HG03108 (cell line): ENCODE results near the gene APOA1.

Experiments
- ATAC-seq: cut with Tn5 transposase; IDR thresholded peaks from one replicate; pipeline ENCODE4 v1.9.1; 2021; ENCODE audit warnings: moderate library complexity; ENCODE audit not compliant: unreplicated experiment

APOA1 gene

DNA sequence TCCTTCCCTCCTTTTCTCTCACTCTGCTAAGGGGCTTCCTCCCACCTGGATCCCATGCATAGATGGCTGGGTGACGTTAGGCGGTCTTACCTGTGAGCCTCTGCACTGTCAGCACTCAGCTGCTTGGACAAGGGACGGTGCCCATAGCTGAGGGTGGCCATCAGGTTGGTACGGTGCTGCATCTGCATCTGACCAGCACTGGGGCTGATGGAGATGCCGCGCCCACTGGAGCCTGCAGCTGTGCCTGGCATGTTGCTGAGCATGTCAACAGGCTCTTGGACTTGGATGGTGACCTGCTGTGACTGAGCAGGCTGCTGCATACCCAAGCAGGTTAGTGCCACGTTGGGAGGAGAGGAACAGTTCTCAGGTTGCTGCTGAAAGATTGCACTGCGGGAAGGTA is 21.8 kb upstream of the APOA1 start:
- ATAC-seq, result no peak

- no peak for ATAC-seq
Measured at GRCh38 chr11:116857936-116858335, 20.5 kb upstream of the APOA1 start.

DNA sequence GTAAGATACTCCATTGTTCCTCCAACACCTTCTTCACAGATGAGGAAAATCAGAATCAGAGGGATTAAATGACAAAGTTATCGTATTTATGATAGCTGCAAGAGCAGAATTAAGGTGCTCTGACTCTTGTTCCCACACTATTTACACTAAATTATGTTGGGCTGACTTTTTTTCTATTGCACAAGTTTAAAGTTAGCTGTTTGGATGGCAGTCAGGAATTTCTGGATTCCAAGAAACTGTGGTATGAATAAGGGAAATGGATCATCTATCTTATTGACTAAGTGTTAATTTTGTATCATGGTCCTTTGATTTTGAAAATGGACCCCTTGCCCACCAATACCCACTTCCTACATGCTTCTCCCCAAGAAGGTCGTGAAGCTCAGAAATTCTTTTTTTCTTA is 19.9 kb upstream of the APOA1 start:
- ATAC-seq, result no peak

- ATAC-seq, result no peak
Measured at GRCh38 chr11:116856423-116856822, 19.0 kb upstream of the APOA1 start.

GRCh38 chr11:116855413-116855812 is 18.0 kb upstream of the APOA1 start:
- ATAC-seq, result no peak

DNA sequence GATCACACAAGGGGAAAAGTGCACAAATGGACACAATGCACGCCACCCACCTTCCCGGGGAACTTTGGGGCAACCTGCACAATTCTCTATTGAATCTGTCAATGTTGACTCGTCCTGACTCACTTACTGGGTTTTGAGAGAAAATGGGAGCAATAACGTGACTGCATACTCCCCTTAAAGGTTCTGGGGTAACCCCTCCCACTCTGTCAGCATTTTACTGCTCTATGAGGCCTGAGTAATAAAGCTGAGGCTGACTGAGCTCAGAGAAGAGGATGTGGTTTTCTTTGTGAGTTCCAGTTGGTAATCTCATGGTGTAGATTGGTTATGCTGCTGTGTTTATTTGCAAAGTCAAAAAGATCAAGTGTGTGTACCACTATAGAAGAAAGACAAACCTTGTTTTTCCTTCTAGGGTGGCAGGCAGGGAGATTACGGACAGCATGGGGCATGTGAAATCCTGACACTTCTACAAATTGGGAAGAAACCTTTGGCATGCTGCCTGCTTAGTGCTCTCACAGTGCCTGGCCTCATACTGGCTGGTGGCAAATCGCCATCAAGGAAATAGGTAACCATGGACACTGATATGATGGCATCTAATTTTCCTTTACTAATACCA is 16.1 kb upstream of the APOA1 start:
- ATAC-seq, result peak; percentile 93

GRCh38 chr11:116852261-116853031 is 15.0 kb upstream of the APOA1 start:
- peak; percentile 52 for ATAC-seq

DNA sequence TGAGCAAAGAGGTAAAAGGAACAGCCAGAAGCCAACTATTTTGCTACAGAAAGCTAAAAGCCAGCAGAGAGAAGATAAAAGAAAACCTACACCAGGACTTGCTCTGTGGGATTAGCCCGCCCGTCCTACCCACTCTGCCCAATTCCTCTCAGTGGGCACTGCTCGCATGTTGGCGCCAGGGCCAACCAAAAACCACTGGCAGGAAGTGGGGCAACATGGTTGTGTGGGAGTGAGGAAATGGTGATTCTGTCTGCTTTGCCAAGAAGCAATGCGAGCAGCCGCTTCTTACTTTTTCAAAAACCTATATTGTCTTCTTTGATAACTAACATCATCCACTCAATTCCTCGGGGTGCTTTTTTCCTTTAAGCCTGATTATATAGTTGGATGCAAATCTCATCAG is 14.2 kb upstream of the APOA1 start:
- ATAC-seq, result no peak

GRCh38 chr11:116849486-116849885 is 12.1 kb upstream of the APOA1 start:
- no peak for ATAC-seq

DNA sequence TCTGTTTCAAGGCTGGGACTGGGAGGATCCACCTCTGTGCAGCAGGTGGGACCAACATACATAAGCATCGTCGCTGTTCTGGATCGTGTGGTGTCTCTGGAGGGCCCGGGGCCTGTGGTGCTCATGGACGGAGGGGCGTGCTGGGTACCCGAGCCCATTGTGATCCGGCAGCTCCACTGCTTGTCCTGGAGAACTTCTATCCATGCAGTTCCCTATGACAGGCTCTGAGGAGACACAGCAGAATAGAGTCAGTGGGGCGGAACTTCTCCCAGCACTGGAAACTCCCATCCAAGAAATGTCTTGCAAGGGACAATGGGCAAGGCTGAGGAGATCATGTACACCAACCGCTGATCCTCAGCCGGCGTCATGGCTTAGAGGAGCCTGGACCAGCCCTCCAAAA is 11.6 kb upstream of the APOA1 start:
- ATAC-seq, result no peak

DNA sequence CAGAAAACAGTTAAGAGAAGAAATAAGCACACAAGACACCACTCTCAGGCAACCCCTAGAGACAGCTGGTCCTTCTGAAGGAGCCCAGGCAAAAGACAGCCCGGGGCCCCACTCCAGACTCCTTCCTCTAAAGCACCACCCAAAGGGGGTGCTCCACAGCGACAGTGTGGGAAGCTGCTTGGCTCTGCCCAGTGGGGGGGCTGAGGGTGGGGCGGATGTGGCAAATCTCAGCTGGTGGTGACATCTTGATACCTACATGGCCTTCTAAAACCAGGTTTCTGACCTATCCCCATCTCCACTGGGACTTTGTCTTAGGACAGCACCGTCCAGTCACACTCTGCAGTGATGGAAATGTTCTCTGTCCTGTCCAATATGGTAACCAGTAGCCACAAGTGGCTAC is 10.2 kb upstream of the APOA1 start:
- ATAC-seq, result no peak

GRCh38 chr11:116844722-116845121 is 7.3 kb upstream of the APOA1 start:
- ATAC-seq, result no peak

DNA sequence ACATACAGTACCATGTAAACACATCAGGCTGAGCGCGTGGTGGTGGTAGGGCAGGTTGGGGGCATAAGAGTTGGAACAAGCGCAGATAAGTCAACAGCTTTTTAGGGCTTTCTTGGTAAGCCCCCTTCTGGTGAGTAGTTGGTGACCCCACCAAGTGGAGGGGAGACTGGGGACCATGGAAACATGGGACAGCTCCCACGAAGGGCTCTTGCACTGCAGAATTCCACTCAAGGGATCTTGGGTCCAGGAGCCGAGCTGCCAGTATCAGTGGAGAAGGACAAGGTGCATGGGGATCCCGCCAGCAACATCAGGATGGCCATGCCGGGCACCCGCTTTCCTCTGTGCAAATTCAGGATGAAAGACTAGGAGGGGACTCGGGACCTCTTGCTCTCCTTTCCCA is 6.2 kb upstream of the APOA1 start:
- no peak for ATAC-seq

GRCh38 chr11:116842909-116843308 is 5.5 kb upstream of the APOA1 start:
- ATAC-seq, result no peak

DNA sequence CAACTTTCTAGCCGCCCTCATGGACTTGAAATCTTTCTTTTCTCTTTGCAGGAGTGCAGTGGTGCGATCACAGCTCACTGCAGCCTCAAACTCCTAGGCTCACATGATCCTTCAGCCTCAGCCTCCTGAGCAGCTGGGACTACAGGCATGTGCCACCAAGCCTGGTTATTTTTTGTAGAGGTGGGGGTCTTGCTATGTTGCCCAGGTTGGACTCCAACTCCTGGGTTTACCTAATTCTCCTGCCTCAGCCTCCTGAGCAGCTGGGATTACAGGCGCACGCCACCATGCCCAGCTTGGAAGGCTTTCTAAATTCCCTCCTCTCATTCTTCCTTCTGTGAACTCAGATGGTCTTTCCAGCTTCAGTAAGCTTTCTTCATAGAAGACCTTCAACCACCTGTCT is 4.7 kb upstream of the APOA1 start:
- ATAC-seq, result no peak

DNA sequence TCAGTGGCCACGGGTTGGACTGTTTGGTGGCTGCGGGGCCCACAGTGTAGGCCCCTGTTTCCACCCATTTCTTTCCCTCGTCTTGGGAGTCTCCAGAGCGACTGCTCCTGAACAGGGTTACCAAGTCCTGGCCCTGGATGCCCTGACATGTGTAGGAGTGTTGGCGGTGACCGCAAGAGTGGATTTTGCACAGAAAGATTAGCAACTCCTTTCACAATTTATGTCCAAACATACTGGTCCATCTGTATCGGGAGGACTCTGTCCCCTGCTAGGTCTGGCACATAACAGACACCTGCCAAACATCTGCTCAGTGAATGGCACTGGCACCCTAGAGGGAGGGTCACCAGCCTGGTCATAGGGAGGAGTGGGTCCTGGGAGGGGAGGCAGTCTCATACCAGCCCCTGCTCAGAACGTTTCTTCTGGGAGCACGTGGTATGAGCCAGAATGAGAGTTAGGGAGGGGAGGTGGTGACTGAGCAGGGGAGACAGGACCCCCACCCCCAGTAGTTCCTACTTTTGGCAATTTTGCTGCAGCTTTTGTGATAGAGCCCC is 3.4 kb upstream of the APOA1 start:
- no peak for ATAC-seq

GRCh38 chr11:116840224-116840745 is 2.9 kb upstream of the APOA1 start:
- ATAC-seq, result no peak

GRCh38 chr11:116838321-116839084 is 1.1 kb upstream of the APOA1 start:
- ATAC-seq, result no peak

GRCh38 chr11:116836632-116836991 is 810 bp downstream of the APOA1 start:
- no peak for ATAC-seq

DNA sequence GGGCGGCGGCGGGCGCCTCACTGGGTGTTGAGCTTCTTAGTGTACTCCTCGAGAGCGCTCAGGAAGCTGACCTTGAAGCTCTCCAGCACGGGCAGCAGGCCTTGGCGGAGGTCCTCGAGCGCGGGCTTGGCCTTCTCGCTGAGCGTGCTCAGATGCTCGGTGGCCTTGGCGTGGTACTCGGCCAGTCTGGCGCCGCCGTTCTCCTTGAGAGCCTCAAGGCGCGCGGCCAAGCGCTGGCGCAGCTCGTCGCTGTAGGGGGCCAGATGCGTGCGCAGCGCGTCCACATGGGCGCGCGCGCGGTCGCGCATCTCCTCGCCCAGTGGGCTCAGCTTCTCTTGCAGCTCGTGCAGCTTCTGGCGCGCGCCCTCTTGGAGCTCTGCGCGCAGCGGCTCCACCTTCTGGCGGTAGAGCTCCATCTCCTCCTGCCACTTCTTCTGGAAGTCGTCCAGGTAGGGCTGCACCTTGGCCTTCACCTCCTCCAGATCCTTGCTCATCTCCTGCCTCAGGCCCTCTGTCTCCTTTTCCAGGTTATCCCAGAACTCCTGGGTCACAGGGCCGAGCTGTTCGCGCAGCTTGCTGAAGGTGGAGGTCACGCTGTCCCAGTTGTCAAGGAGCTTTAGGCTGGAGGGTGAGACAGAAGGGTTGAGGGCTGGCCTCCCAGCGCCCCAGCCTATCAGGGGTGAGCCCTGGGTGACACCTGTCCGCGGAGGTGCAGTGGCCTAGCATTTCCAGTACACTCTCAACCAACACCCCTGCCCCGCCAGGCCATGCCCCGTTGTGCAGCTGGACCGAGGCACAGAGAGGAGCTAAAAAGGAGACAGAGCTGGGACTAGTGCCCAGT is 1.4 kb downstream of the APOA1 start:
- peak; percentile 75 for ATAC-seq
